ENCODE measurements around the gene NMNAT2. TPM values are rescaled to one million over a fixed set of nuclear protein-coding genes. Genes with fewer than 3 reads are reported as not detected.

NMNAT2 gene
- total and polyA plus RNA-seq, 2 of the 8 experiments (the other 6 are each of a cell fraction or from before 2014, with no cell fraction given): 6.5 to 20.9 TPM

DNA sequence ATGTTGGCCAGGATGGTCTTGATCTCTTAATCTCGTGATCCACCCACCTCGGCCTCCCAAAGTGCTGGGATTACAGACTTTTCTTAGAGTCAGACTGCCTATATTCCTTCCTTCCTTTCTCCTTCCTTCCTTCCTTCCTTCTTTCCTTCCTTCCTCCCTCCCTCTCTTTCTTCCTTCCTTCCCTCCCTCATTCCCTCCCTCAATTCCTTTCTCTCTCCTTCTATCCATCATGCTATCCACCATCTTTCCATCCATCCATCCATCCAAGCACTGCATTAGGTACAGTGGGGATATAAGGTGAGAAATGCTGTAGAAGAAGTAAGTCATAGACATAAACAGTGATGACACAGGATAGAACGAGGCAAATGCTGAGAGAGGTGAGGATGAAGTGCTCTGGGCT, 218.9 kb downstream of the NMNAT2 start (continued):
- no peak for TF ChIP-seq POLR2A (IDR thresholded peaks at IDR 0.05; ENCODE audit: control extremely low read depth in 1 of 2, low read depth in 2 of 2, low read length in 2 of 2)
- TF ChIP-seq MAFK (IDR thresholded peaks at IDR 0.05; ENCODE audit: low read depth, low read length): no peak
- no peak for TF ChIP-seq EGR1 (IDR thresholded peaks at IDR 0.05; ENCODE audit: borderline replicate concordance, low read depth, low read length)
- no peak for TF ChIP-seq CHD2 (IDR thresholded peaks at IDR 0.05; ENCODE audit: low read length)
- TF ChIP-seq SIRT6 (IDR thresholded peaks at IDR 0.05; ENCODE audit: low read length): no peak
- TF ChIP-seq PHF8 (conservative IDR thresholded peaks at IDR 0.05; ENCODE audit: low read depth, low read length): no peak
- no peak for TF ChIP-seq TBP (IDR thresholded peaks at IDR 0.05; ENCODE audit: low read depth, low read length)
- no peak for TF ChIP-seq SIX5 (IDR thresholded peaks at IDR 0.05; ENCODE audit: low read depth, low read length)
